ENCODE measurements around the gene PPP2R2C. TPM values are rescaled to one million over a fixed set of nuclear protein-coding genes. Genes with fewer than 3 reads are reported as not detected.

The PPP2R2C gene
- total and polyA plus RNA-seq, 2 of the 4 experiments (the other 2 are of a cell fraction), result 0.03 TPM; not detected in 1

DNA sequence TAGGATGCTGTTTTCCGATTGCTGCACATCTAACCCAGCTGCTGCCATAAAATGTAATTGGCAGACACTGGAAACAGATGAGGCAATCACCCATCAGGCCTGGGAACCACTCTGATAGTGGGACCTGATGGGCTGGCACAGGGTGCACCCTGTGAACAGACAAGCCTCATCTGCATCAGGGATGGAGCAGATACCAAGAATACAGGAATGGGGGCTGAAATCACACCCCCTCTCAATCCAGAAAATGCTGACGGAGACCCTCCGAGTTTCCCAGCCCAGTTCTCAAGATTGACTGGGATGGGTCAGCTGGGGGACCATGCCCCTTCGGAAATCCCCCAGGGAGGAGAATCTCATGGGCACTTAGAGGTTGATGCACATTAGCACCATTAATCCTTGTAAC is 28.8 kb upstream of the PPP2R2C start:
- Histone ChIP-seq H3K4me3 (ENCODE audit: insufficient read depth, low read depth, low read length) (no peak overlapping the region), H3K9me3 (ENCODE audit: control insufficient read depth, insufficient read depth, low read length) (no peaks in the 10 kb centered on the region), H3K4me1 (ENCODE audit: control insufficient read depth, insufficient read depth, low read length) (no peaks in the 10 kb centered on the region), H4K20me1 (ENCODE audit: insufficient read depth, low read length) (no peaks in the 10 kb centered on the region), H2BK15ac (ENCODE audit: low read depth, low read length) (no peak overlapping the region), H3K27ac (ENCODE audit: insufficient read depth, low read length) (no peak overlapping the region), H2AK5ac (ENCODE audit: low read depth, low read length) (no peak overlapping the region), H3K14ac (replicated peaks; ENCODE audit: low read depth, low read length) (no peak overlapping the region), H3K23ac (ENCODE audit: low read depth, low read length) (no peak overlapping the region), H4K8ac (ENCODE audit: low read depth in 2 of 2, low read length in 2 of 2) (no peak overlapping the region), H3K36me3 (ENCODE audit: control insufficient read depth, insufficient read depth, low read length) (no peaks in the 10 kb centered on the region), H3K4ac (ENCODE audit: low read depth, low read length) (no peak overlapping the region), H3K27me3 (ENCODE audit: control insufficient read depth, insufficient read depth, low read length) (no peaks in the 10 kb centered on the region), H2BK5ac (ENCODE audit: low read depth, low read length, poor library complexity, severe bottlenecking) (no peak overlapping the region), H2AK9ac (replicated peaks; ENCODE audit: low read depth, low read length, poor library complexity) (no peak overlapping the region), H3K56ac (ENCODE audit: extremely low read depth, insufficient read depth, low read length) (no peak overlapping the region), H3K18ac (ENCODE audit: low read depth, low read length) (no peak overlapping the region), H4K91ac (ENCODE audit: insufficient read depth, low read depth, low read length) (no peak overlapping the region), H3K4me2 (ENCODE audit: low read depth, low read length) (no peak overlapping the region), H3K79me1 (ENCODE audit: low read depth in 1 of 2, low read length in 2 of 2) (no peaks in the 10 kb centered on the region), H3K9ac (ENCODE audit: low read depth, low read length) (no peak overlapping the region), H2BK120ac (ENCODE audit: low read depth, low read length) (no peak overlapping the region), H2BK20ac (ENCODE audit: low read depth, low read length) (no peak overlapping the region), H2AFZ (replicated peaks; ENCODE audit: low read length, poor library complexity) (no peak overlapping the region), H4K5ac (ENCODE audit: low read depth, low read length) (no peak overlapping the region), H3K9me1 (ENCODE audit: insufficient read depth, low read length) (no peaks in the 10 kb centered on the region)
- POLR2A ChIA-PET (ENCODE audit: unreplicated experiment), result no interaction called here
- intact Hi-C loops (cut with micrococcal nuclease), result no loop called here
- no TSS peak for BruUV-seq (replicated peaks)
- ATAC-seq (ENCODE audit: low read depth) (no peak), DNase-seq (no peak)
- in situ Hi-C loops (cut with MboI; ENCODE audit: low sequenced_read_pairs), result no loop called here
- CTCF ChIA-PET, result no interaction called here
- TF ChIP-seq RFX5 (IDR thresholded peaks at IDR 0.05; ENCODE audit: low read depth, low read length) (no peak), FOS (IDR thresholded peaks at IDR 0.05; ENCODE audit: low read depth, low read length) (no peak), CEBPB (IDR thresholded peaks at IDR 0.05; ENCODE audit: low read depth, low read length) (no peak), MAFK (IDR thresholded peaks at IDR 0.05; ENCODE audit: low read depth, low read length) (no peak), BHLHE40 (IDR thresholded peaks at IDR 0.05; ENCODE audit: low read depth, low read length) (no peak), NFE2L2 (IDR thresholded peaks at IDR 0.05; ENCODE audit: low read depth, low read length) (no peak), MAZ (IDR thresholded peaks at IDR 0.05; ENCODE audit: borderline replicate concordance, low read depth, low read length) (no peak), RAD21 (IDR thresholded peaks at IDR 0.05; ENCODE audit: low read length) (no peak), MXI1 (IDR thresholded peaks at IDR 0.05; ENCODE audit: borderline replicate concordance, low read depth, low read length) (no peak), RCOR1 (IDR thresholded peaks at IDR 0.05; ENCODE audit: insufficient replicate concordance, low read length) (no peak), POLR2A (IDR thresholded peaks at IDR 0.05; ENCODE audit: low read depth, low read length) (no peak), SMC3 (IDR thresholded peaks at IDR 0.05; ENCODE audit: low read depth, low read length) (no peak), CHD1 (IDR thresholded peaks at IDR 0.05; ENCODE audit: low read depth, low read length) (no peak)
- TF ChIP-seq, protein P1, sequence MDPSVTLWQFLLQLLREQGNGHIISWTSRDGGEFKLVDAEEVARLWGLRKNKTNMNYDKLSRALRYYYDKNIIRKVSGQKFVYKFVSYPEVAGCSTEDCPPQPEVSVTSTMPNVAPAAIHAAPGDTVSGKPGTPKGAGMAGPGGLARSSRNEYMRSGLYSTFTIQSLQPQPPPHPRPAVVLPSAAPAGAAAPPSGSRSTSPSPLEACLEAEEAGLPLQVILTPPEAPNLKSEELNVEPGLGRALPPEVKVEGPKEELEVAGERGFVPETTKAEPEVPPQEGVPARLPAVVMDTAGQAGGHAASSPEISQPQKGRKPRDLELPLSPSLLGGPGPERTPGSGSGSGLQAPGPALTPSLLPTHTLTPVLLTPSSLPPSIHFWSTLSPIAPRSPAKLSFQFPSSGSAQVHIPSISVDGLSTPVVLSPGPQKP (IDR thresholded peaks at IDR 0.05; ENCODE audit: borderline replicate concordance, low read depth, low read length), result no peak
- TF ChIP-seq, protein P2, sequence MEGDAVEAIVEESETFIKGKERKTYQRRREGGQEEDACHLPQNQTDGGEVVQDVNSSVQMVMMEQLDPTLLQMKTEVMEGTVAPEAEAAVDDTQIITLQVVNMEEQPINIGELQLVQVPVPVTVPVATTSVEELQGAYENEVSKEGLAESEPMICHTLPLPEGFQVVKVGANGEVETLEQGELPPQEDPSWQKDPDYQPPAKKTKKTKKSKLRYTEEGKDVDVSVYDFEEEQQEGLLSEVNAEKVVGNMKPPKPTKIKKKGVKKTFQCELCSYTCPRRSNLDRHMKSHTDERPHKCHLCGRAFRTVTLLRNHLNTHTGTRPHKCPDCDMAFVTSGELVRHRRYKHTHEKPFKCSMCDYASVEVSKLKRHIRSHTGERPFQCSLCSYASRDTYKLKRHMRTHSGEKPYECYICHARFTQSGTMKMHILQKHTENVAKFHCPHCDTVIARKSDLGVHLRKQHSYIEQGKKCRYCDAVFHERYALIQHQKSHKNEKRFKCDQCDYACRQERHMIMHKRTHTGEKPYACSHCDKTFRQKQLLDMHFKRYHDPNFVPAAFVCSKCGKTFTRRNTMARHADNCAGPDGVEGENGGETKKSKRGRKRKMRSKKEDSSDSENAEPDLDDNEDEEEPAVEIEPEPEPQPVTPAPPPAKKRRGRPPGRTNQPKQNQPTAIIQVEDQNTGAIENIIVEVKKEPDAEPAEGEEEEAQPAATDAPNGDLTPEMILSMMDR (conservative IDR thresholded peaks at IDR 0.05; ENCODE audit: low read depth, low read length), result no peak
- TF ChIP-seq, protein P3, sequence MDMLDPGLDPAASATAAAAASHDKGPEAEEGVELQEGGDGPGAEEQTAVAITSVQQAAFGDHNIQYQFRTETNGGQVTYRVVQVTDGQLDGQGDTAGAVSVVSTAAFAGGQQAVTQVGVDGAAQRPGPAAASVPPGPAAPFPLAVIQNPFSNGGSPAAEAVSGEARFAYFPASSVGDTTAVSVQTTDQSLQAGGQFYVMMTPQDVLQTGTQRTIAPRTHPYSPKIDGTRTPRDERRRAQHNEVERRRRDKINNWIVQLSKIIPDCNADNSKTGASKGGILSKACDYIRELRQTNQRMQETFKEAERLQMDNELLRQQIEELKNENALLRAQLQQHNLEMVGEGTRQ (IDR thresholded peaks at IDR 0.05; ENCODE audit: low read depth, low read length), result no peak
- dilution Hi-C loops (cut with HindIII; ENCODE audit: low sequenced_read_pairs, unreplicated experiment), result no loop called here
- 50% methylated on average over 1 of the region's 4 CpGs; no CpG with 5 or more reads in 1 of the 2 experiments for WGBS, 2 experiments (ENCODE audit: extremely low coverage in 2 of 2, insufficient read length in 1 of 2)

Data from IMR-90 (cell line).